GM12801 (cell line): ENCODE results near the gene NRIP1.

ENCODE experiments used
- TF ChIP-seq, protein P1 (sequence below): IDR thresholded peaks from one replicate; pipeline ENCODE4 v1.5.1; 2011; ENCODE audit warnings: control low read depth; ENCODE audit not compliant: insufficient read length; ENCODE audit errors: extremely low read depth

The NRIP1 gene

GRCh38 chr21:15026370-15026769 is 38.4 kb downstream of the NRIP1 start:
- TF ChIP-seq, protein P1, sequence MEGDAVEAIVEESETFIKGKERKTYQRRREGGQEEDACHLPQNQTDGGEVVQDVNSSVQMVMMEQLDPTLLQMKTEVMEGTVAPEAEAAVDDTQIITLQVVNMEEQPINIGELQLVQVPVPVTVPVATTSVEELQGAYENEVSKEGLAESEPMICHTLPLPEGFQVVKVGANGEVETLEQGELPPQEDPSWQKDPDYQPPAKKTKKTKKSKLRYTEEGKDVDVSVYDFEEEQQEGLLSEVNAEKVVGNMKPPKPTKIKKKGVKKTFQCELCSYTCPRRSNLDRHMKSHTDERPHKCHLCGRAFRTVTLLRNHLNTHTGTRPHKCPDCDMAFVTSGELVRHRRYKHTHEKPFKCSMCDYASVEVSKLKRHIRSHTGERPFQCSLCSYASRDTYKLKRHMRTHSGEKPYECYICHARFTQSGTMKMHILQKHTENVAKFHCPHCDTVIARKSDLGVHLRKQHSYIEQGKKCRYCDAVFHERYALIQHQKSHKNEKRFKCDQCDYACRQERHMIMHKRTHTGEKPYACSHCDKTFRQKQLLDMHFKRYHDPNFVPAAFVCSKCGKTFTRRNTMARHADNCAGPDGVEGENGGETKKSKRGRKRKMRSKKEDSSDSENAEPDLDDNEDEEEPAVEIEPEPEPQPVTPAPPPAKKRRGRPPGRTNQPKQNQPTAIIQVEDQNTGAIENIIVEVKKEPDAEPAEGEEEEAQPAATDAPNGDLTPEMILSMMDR, result no peak

GRCh38 chr21:15023776-15024175 is 41.0 kb downstream of the NRIP1 start:
- TF ChIP-seq, protein P1, result no peak

GRCh38 chr21:15022608-15023261 is 42.1 kb downstream of the NRIP1 start:
- TF ChIP-seq, protein P1, result no peak

- TF ChIP-seq, protein P1, result no peak
Observed at GRCh38 chr21:15020797-15021196, 44.0 kb downstream of the NRIP1 start.

- TF ChIP-seq, protein P1, result no peak
Observed at GRCh38 chr21:15018382-15018781, 46.4 kb downstream of the NRIP1 start.

DNA sequence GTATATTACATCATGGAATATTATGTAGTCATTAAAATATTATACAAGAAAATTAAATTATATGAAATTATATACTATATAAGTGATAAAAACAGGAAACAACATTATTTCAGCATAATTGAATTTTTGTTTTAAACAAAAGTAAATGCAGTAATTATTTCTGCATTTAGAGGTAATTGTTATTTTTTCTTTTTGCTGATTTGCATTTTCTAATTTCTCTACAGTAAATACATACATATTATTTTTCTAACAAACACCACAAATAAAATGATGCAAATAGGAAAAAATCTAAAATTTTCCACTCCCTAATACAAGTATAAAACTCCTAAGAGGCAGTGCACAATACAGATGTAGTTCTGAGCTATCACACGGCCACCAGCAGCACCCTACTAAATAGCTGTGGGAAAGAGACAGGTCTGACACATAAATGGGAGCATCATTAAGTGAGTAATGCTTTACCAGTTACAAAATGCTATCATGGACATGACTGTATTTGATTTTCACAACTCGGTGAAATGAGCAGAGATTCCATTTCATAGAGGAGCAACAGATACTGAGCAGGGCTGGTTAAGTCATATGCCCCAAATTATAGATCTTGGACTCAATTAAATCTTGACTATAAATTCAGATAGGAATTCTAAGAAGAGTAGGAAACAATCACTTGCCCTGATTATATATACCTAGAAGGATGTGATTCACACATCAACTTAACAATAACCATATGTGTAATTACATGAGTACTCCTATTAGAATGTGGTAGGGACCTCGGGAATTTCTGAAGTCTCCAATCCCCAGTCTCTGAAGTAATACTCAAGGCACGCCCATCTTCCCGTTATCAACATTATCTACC is 49.0 kb downstream of the NRIP1 start:
- TF ChIP-seq, protein P1, result no peak

DNA sequence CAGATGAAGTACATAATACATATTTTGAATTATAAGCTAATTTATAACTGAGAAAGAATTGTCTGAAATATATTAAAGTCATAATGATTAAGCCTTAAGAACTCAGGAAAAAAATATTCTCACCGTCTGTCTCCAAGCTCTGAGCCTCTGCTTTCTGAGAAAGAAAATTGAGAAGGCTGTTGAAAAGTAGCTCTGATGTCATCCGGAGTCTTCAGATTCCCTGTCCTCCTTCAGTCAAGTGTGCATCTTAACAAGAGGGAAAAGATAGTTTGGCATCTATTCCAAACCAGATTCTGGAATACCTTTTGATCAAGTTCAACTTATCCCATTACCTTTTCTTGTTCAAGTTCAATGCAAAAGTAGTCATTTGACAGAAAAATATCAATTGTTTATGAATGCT is 50.6 kb downstream of the NRIP1 start:
- TF ChIP-seq, protein P1, result no peak
